AG09319 (cell line): ENCODE measurements around the gene RNF8.
"Not testable (repeated sequence)": the region's sequence is repeated elsewhere in the genome, so short reads cannot be mapped to it uniquely, and the experiment has no call there.

Experiments
- DNase-seq: peaks from one replicate; pipeline ENCODE4 v3.0.0-alpha.2; 2010; ENCODE audit warnings: low read depth; ENCODE audit errors: extremely low read depth
- TF ChIP-seq, protein P1 (sequence below): IDR thresholded peaks from 2 replicates; pipeline ENCODE4 v1.5.1; 2011; ENCODE audit warnings: low read depth, mild to moderate bottlenecking, inconsistent platforms, low read length, moderate library complexity

The RNF8 gene

DNA sequence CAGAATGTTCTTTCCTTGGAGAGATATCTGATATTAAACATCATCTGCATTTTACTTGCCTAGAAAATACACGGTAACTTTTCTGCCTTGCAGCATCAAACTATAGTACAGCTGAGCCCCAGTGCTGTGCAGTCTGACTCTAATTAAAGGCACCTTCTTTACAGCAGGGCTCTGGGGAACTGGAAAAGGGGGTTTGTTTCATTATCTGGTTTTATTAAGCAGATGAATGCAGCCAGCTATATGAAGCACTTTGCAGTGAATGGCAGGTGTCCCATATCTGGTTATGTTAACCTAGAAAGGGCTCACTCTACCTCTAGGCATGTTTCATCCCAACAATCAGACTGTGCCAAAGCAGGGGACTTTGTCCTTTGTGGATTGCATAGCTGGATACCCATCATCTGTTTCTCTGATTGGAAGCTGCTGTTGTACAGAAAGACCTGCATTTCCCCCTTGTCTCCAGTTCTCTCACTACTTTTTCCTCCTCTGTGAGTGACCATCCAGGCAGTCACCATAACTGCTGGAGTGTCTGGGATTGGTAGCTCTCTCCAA lies 39.7 kb downstream of the RNF8 start:
- DNase-seq = no peak
- TF ChIP-seq, protein P1, sequence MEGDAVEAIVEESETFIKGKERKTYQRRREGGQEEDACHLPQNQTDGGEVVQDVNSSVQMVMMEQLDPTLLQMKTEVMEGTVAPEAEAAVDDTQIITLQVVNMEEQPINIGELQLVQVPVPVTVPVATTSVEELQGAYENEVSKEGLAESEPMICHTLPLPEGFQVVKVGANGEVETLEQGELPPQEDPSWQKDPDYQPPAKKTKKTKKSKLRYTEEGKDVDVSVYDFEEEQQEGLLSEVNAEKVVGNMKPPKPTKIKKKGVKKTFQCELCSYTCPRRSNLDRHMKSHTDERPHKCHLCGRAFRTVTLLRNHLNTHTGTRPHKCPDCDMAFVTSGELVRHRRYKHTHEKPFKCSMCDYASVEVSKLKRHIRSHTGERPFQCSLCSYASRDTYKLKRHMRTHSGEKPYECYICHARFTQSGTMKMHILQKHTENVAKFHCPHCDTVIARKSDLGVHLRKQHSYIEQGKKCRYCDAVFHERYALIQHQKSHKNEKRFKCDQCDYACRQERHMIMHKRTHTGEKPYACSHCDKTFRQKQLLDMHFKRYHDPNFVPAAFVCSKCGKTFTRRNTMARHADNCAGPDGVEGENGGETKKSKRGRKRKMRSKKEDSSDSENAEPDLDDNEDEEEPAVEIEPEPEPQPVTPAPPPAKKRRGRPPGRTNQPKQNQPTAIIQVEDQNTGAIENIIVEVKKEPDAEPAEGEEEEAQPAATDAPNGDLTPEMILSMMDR = no peak

DNA sequence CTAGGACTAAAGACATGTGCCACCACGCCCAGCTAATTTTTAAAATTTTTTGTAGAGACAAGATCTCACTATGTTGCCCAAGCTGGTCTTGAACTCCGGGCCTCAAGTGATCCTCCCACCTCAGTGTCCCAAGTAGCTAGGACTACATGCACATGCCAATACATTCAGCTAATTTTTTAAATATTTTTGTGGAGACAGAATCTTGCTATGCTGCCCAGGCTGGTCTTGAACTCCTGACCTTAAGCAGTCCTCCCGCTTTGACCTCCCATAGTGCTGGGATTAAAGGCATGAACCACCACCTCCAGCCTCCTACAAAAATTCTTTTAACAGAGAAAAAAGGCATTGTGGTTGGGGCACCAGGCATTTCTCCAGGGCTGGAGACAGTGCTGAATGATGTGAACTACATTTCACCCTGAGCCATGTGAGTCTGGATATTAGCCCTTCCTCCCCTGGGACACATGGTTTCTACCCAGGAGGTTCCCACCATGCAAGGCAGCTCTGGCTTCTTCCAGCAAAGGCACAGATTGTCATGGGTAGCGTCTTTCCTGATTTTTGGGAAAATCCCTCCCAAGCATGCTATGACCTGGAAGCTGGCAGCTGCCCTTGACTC lies 42.9 kb downstream of the RNF8 start:
- no peak for DNase-seq
- TF ChIP-seq, protein P1 = no peak

DNA sequence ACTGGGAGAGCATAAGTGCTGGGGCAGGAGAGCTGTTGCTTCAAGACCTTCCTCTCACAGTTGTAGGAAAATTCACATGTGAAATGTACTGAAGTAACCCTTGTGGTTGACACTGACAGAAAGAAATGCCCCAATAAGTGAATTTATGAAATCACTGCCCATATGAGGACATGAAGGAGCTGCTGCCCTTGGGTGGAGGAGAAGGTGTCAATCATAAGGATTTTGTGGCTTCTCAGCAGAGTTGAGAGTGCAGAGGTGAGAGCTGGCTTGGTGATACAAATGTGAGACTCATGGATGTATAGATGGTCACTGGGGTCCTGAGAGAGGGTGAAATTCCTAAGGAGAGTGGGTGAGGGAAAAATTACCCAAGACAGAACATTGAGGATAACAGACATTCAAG lies 45.3 kb downstream of the RNF8 start:
- DNase-seq = no peak
- TF ChIP-seq, protein P1 = no peak

DNA sequence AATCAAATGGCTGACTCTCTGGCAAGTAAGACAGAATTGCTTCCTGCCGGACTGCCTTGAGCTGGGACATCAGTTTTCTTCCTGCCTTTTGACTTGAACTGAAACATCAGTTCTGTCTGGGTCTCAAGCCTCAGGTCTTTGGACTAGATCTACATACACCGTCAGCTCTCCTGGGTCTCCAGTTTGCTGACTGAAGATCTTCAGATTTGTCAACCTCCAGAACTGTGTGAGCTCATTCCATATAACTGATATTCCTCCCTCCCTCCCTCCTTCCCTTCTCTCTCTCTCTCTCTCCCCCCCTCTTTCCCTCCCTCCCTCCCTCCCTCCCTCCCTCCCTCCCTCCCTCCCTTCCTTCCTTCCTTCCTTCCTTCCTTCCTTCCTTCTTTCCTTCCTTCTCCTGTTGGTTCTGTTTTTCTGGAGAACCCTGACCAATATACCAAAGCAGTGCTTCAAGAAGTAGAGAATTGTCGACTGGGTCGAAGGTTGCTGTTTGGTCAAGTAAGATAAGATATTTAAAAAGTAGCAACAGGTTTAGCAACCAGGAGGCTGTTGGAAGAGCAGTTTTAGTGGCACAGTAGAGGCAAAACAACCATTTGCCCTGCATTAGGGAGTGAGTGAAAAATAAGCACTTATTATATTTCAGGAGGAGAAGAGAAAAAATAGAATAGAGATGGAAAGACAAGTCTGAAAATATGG lies 46.2 kb downstream of the RNF8 start:
- TF ChIP-seq, protein P1 = no peak
- DNase-seq = no peak

DNA sequence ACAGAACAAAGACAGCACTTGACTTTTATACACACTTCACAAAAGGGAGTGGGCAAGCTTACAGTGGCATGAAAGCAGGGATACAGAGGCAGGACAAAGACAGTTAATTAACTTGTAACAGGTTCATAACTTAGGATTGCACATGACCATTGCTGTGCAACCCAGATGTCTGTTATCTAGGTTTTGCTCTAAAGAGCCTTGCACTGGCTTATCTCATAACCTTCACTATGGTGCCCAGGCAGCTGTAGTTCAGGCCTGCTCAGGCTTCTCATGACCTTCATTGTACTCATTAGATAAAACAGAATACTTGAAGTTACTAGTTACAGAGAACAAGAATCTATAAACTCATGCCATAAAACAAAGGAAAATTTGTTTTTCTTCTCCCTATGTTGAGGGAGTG lies 47.9 kb downstream of the RNF8 start:
- DNase-seq = not testable (repeated sequence)

DNA sequence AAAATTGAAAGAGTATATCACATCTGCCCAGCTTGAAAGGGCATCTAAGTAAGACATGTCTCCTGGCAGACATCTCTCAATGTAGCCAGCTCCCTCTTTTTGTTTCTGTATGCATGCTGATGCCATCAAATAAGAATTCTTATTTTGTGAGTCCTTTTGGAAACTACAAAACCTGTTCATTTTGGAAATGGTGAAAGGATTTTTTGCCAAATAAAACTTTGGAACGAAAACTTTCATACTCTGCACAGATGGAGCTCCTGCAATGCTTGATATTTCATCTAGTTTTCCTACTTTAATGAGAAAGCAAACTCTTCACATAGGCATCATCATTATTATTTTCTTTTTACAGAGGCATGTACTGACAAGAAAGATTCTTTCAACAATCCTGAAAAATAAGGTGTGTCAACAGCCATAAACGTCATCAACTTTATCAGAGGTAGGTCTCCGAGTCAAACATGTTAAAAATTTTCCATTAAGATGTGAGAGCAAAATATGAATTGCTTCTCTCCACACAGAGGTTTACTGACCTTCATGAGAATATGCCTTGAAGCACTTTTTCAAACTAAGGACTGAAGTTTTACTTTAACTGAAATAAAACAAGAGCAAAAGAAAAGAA lies 53.1 kb downstream of the RNF8 start:
- DNase-seq = no peak
- TF ChIP-seq, protein P1 = no peak

DNA sequence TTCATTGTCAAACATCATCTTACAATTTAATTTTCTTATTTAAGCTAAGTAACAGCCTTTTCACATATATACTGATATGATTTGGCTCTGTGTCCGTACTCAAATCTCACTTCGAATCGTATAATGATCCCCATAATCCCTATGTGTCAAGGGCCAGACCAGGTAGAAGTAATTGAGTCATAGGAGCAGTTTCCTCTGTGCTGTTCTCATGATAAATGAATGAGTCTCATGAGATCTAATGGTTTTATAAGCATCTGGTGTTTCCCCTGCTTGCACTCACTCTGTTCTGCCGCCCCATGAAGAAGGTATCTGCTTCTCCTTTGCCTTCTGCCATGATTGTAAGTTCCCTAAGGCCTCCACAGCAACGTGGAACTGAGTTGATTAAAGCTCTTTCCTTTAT lies 54.2 kb downstream of the RNF8 start:
- TF ChIP-seq, protein P1 = no peak
- DNase-seq = no peak
